ENCODE results near the gene STAB2.
A peak's percentile ranks its signal among the peaks of the same experiment; 100 is the strongest.
"Not testable (repeated sequence)": the region's sequence is repeated elsewhere in the genome, so short reads cannot be mapped to it uniquely, and the experiment has no call there.

The STAB2 gene

DNA sequence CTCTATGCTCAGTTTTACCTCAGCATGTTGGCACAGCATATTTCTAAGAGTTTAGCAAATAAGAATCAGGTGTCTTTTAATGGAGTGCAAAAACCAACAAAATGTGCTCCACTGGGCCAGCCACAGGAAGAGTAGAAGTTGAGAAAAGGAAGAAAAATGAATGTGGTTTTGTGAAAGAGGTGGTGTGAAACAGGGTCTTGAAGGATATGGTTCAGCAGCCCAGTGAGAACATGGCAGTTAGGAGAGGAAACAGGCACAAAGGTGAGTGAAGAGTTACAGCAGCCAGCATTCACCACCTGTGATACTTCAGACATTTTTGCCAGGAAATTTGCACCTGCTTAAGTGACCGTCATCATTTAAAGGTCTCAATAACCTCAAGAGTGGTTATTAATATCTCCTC, 2.4 kb downstream of the STAB2 start:
- no peak for DNase-seq

DNA sequence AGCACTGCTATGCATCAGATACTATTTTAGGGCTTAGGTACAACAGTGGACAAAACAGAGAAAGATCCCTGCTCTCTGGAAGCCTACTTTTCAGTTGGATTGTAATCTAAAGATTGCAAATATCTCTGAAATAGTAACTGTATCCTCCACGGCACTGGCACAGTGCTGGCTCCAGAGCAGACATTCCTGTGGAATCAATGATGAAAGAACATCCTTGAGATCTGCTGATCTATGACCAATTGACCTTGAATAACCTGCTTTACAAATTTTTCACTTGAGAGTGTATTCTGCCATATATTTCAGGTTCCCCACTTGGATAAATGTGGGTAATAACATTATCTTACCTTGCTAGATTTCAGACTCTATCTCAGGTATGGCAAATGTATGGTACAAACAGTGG, 3.2 kb downstream of the STAB2 start:
- DNase-seq = no peak

DNA sequence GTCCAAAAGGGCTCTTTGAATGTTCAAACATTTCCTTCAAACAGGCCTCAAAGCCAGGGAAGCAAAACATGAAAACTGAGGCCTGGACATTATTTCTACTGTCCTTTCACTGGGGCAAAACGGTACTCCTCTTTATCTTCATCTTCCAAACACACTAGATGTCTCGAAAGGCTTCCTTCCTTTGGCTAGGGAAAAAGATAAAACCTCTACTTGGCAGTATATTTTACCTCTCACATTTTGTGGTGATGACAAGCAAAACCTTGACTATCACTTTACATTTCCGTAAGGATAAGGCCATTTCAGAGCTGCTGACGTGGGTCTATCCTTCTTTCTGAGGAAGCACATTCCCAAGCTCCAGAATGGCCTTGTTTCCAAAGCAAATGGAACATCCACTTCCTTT, 9.9 kb downstream of the STAB2 start:
- DNase-seq = no peak

DNA sequence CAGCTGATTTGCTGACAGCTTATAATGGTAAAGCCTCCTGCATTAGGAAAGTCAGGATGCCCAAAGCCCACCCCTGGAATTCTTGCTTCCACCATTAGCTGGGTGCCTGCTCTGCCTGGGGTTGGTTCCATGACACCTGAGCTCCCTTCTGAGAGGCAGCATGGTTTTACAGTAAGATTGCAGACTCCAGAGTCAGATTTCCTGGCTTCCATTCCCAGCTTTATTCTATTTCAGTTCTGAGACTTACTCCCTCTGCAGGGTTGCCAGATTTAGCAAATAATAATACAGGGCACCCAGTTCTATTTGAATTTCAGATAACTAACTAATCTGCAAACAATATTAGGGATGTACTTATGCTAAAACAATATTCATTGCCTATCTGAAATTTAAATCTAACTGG, 12.2 kb downstream of the STAB2 start:
- DNase-seq = no peak

DNA sequence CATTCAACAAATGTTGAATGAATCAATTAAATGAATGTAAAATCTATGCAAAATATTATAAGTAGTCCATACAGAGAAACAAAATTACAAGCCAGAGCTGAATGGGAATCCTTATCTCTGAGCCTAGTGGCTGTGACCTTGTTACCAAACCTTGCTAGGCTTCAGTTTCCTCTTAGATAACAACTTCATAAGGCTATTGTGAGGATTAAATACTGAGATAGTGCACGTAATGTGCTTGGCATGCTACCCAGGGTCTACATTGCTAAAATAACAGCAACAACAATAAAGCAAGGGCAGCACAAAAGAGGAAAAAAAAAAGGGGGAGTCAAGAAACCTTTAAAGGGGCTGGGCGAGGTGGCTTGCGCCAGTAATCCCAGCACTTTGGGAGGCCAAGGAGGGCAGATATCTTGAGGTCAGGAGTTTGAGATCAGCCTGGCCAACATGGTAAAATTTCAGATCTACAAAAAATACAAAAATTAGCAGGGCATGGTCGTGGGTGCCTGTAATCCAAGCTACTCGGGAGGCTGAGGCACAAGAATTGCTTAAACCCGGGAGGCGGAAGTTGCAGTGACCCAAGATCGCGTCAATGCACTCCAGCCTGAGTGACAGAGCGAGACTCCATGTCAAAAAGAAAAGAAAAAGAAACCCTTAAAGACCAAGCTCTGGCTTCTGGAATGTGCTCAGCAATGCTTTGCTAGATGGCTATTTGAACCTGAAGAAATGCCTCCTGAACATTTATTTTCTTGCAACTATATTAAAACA, 14.1 kb downstream of the STAB2 start:
- no peak for DNase-seq

DNA sequence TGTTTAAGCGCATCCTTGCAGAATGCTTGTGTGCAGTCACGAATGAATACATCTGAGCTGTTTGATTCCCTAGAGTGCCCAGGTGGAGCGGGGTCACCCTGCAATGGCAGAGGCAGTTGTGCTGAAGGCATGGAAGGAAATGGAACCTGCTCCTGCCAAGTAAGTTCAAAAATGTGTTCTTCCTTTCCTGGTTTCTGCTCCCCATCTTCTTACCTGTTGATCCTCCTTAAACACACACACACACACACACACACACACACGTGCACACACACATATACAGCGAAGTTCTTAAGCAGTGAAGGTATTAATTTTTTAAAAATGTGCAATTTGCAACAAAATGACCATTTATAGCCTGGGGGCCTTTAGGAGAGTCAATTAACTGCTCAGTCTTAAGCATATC, 33.3 kb downstream of the STAB2 start:
- no peak for DNase-seq

DNA sequence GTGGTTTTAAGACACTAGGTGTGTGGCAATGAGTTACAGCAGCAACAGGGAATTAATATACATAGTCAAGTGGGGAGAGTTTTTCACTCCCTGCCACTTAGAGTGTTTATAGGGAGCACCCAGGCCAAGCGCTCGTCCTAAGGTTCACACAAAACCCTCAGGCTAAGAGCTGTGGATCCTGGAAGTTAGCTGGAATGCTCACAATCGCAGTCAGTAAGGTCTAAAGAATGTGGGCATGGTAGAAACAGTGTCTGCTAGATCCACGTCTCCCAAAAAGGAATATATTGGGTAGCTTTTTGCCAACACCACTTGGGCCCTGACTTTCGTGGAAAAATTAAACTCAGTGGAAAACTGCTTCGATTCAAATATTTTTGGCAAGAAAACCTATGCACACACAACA, 36.6 kb downstream of the STAB2 start:
- no peak for DNase-seq

DNA sequence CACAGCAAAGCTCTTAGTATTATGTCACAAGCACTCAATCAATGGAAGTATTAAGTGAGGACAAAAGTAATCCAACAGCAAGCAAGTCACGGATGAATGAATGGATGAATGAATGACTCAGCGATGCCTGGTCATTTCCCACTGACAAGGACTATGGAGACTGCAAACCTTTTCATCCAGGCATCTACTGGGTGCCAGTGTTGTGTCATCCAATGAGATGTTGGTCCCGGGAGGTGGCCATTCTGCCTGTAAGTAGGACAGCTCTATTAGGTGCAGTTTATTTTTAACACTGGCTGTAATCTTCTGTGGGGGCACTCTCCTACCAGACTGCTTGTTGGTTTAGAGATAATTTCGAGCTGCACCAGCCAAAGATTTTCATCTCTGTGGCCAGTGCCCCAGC, 39.4 kb downstream of the STAB2 start:
- no peak for DNase-seq

DNA sequence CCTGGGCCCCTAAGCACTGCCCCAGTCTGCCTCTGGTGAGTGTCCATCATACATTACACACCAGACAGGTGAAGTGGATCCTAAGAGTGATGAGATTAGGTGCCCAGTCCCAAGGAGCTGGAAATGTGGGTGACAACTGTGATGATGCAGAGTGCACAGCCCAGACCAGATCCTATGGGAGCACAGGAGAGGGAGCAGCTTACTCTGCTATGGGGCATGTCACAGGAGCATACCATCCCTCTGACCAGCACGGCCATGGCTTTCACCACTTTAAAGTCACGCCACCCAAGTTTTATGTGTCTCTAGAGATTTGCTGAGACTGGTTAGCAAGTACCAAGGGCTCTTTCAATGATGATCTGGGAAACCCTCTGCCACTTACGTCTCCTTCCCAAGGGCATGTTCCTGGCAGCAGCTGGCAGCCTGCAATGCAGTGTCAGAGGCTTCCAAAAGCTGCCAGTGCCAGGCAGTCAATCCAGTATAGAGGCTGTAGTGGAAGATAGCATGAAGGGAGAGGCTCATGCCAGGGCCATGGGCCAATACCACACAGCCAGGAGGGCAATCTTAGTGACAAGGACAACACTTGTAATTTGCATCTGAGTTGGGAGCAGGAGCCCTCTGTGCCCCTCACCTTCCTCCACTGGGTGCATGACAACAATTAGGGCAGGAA, 40.2 kb downstream of the STAB2 start:
- DNase-seq = no peak

DNA sequence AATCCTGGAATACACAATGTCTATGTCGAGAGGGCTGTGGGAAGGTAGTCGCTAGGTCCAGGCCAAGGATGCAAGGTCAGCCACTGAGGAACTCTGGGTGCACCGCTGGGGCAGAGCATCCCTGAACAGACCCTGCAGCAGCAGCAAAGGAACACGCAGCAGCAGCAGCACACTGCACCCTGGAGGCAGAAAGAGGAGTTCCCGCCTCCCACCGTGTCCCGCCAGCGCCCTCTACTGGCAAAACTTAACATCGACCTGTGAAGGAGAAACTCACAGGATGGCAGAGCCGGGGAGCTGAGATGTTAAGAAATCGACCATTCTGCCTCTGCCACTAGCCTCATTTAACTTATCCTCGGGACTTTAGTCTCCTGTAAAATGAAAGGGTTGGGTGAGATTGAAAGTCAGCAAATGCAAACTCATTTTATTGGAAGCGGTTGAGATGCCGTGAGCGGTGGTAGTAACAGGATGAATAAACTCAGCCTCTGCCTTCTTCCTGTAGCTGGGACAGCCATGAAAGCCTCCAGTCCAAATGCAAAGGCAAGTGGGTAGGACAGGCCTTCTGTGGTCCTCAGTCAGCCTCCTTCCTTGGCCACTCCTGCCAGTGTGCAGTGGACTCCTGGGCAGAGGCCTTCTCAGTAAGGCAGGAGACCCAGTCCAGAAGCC, 45.6 kb downstream of the STAB2 start:
- peak; percentile 86 for DNase-seq

DNA sequence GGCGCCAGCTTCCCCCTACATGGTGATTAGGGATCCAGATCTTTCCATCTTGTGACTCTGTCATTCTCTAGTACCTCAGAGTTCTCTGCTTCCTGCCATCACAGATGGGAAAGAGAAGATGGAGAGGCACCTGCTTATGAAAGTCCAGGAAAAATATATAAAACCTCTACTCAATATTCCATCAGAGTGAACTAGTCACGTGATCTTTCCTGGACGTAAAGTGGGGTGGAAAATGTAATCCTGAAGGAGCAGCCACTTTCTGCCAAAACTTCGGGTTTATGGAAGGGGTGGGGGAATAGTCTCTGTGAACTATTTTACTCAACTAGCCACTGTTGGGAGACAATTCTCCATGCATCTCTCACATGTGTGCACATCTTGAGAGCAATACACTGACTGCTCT, 47.7 kb downstream of the STAB2 start:
- no peak for DNase-seq

DNA sequence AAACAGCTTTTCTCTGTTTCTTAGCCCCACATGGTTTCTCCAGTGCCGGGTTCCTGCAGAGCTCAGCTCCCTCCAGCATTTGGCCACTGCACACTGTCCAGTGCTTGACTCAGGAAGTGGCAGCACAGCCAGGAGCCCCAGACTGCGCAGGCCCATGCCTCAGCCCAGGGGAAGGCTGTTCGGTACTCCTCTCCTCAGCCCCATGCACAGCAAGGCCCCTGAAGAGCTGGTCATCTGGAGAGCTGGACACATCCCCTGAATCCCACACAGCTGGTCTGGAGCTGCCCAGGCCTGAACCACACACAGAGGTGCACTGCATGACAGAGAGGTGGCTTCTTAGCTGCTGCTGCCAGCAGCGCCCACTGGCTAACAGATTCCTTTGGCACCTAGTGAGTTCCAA, 48.3 kb downstream of the STAB2 start:
- no peak for DNase-seq

DNA sequence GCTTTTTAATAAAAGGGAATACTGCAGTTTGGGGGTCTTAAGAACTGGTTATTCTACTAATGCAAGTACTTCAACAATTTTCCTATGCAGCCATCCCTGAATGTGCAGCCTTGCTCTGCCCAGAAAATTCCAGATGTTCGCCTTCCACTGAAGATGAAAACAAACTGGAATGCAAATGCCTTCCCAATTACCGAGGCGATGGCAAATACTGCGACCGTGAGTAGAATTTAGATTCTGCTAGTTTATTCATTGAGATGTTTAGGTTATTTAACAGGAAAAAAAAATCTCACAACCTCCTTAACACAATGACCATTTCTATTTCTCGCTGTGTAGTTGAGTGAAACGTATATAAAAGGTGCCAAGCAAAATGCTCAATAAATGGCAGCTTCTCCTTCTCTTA, 49.9 kb downstream of the STAB2 start:
- no peak for DNase-seq

DNA sequence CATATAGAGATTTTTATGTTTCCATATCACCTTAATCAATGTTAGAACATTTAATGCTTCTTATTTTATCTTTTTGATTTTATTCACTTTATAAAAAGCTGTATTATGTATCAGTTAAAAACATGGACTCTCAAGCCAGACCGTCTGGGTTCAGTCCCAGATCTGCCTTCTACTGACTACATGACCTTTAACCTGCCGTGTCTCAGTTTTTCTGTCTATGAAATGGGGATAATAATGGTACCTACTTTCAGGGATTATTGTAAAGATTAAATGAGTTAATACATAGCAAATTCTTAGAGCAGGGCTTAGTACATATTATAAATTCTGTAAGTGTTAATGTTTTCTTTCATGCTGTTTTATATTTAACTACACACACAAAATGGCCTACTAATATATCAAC, 50.4 kb downstream of the STAB2 start:
- DNase-seq = no peak

DNA sequence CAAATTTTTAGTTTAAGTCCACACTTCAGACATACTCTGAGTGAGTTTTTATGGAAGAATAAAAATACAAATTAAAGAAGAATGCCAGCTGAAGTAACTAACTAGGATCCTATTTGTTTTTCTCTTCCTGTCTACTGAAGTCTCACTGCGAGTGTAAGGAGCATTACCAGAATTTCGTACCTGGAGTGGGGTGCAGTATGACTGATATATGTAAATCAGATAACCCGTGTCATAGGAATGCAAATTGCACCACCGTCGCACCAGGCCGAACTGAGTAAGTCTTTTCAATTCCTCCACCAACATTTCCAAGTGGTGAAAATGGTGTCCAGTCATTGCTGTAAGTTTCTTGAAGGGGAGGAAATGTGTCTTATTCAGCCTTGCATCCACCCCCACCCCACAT, 52.9 kb downstream of the STAB2 start:
- DNase-seq = no peak

DNA sequence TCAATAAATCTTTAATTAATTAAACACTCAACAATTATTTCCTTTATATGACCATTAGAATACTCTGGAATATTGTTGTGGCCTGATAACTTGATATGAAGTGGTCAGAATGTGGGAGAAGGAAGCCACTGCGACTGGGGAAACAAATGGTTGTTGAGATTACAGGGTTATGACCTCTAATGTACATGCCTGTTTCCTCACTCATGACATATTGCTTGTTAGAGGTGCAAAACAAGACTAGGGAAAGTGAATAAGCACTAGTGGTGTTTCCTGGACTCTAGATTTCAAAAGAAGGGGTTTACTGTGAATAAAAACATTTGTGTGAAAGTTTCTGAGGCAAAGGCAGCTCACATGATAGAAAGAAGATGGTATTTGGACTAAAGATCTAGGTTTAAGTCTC, 53.3 kb downstream of the STAB2 start:
- no peak for DNase-seq

DNA sequence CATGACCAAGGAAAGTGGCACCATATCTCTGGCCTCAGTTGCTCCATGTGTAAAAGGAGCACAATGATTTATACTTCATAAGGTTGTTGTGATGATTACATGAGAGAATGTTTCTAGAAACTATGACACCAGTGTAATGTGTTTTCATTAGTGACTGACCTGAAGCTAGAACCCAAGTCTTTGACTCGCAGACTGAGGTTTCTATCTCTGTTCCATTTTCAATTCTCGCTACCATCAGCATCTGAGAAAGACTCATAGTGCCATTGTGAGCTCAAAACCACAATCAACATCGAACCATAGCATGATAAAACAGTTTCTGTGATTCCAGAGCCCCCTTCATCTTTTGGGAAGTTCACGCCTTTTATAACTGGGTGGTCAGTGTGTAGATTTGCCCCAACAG, 53.8 kb downstream of the STAB2 start:
- no peak for DNase-seq

DNA sequence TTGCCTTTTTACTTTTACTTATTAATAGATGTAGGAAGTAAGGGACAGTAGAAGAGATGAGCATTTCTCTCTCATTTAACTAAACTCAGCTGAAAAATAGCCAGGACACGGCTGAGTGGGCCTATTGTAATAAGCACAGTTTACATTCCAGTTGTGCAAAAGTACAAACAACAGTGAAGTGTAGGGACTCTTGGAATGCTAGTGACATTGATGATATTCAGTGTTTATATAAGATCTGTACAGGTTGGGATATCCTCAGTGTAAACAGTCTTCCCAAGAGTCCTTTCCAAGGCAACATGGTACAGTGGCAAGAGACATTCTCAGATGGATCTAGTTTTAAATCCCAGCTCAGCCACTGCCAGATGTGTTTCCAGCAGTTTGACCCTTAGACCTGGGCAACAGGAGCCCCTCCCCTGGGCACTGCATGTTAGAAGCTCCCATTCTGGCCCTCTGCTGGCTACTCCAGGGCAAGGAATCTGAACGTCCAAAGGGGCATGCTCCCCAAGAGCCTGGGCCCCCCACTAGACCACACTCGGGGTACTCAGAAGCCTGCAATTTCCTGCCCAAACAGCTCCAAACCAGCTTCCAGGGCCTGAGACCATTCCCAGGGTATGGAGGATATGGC, 55.3 kb downstream of the STAB2 start:
- no peak for DNase-seq

DNA sequence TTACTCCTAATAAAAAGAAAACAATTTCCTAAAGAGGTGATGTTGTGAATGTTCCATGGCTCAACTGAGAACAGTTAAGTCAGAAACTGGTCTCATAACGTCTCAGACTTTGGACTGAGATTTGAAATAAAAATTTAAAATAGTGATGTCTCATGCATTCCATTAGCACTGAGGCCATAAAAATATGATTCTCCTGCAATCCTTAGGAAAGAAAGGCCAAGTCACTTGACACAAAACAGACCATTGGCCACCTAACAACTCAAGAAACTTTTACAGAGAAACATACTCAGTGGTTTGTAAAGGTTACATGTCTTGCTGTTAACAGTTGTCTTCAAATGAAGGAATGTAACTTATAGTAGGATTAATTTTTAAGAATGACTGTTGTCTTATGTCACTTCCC, 58.1 kb downstream of the STAB2 start:
- no peak for DNase-seq

DNA sequence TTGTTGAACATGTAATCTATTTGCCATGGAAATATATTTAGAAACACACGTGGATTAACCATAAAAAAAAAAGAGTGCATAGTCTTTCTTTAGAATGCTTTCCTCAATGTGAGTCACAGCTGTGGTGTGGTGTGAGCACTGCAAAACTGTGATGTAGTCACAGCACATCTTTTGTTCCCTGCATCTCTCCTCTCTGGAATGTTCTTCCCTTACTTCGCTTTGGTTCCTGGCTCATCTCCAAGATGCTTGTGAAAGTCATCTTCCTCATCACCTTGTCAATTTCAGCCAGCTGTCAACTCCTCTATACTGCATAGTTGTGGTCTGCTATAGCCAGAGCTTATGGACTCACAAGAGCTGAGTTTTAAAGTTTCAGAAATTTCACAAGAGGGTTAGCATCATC, 60.2 kb downstream of the STAB2 start:
- no peak for DNase-seq

DNA sequence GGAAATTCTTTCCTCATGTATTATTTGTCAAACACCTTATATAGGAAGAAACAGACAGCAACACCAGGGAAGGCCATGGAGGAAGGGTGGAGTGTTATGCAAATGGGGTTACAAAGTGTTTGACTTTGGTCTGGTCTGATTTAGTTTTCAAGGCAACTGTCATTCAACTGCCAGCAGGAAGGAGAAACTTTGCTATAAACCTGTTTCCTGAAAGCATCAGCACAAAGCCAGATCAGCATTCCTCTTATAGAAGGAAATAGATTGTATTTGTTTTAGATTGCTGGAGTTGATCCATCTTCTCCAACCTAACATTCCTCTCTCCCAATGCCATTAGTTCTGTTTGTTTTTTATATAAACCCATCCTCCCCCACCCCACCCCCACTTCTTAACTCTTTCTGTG, 65.7 kb downstream of the STAB2 start:
- no peak for DNase-seq

DNA sequence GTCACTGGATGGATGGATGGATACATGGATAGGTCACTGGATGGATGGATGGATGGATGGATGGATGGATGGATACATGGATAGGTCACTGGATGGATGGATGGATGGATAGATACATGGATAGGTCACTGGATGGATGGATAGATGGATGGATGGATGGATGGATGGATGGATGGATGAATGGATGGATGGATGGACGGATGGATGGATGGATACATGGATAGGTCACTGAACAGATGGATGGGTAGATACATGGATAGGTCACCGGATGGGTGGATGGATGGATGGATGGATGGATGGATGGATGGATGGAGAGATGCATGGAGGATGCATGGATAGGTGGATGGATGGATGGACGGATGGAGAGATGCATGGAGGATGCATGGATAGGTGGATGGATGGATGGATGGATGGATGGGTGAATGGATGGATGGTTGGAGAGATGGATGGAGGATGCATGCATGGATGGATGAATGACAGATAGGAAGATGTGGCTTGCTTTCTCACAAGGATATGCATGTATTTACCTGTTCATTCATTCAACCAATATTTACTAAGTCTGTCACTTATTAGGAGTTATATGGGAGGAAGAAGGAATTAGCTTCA, 66.6 kb downstream of the STAB2 start:
- not testable (repeated sequence) for DNase-seq

DNA sequence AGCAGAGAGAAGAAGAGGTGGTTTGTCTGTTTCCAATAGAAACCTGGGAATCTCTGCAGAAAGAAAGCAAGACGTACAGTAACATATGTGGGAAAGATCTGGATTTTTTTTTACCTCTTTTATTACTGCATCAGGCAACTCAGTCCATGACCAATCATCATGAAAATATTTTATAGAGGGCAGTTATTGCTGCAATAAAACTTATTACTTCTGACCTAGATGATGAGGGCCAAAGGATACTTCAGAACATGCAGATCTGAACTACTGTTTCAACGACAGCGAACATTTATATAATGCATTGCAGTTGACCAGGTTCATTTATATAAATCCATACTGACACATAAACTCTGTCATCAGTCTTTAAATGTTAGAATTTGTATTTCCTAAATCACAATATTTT, 67.7 kb downstream of the STAB2 start:
- no peak for DNase-seq

DNA sequence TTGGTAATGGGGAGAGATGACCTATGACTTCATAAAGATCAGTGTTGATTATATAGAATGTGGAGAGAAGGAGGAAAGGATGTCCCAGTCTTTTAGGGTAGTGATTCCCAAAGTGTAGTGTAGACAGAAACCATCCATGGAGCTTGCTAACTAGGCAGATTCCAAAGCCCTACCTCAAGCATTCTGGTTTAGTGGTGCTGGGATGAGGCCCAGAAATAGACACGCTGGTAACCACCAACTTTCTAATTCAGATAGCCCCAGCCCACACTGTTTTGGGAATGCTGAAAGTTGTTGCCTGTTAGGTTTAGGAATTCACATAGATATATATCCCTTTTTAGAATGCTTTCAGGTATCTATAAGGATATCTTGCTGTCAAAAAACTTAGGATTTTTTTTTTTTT, 69.2 kb downstream of the STAB2 start:
- no peak for DNase-seq

Data from activated CD4-positive, alpha-beta T cell treated with anti-CD3 and anti-CD28 coated beads, Interleukin-10, Interleukin-2, amounts not matched to agents 100 ng/mL and 50 ng/mL, durations not matched to agents 16 hours and 8 hours (primary cell).